Sciatic nerve (tissue), 2 donors: Measurements from ENCODE around the gene LYRM9. TPM values are rescaled to one million over a fixed set of nuclear protein-coding genes. Genes with fewer than 3 reads are reported as not detected.
A peak's percentile ranks its signal among the peaks of the same experiment; 100 is the strongest.
"Not testable (repeated sequence)": the region's sequence is repeated elsewhere in the genome, so short reads cannot be mapped to it uniquely, and the experiment has no call there.

Source experiments
- ATAC-seq: fragments of 200-7000 bp; cut with Tn5 transposase; one replicate; pipeline ENCODE4 v1.9.1; 2020; ENCODE audit warnings: mild to moderate bottlenecking, moderate library complexity
- DNase-seq: peaks from one replicate; pipeline ENCODE4 v3.0.0-alpha.2; 2020; ENCODE audit warnings: low spot score
- intact Hi-C: fragments of 100-400 bp; cut with DNase I; formaldehyde crosslinking; loops from one replicate; pipeline ENCODE4 v1.14.2; 2022
- total RNA-seq: library from RNA; stranded (reverse); fragmentation: NEBNext Ultra II Directional; extraction: Animal tissue kit (Norgen Biotek cat#: 25700); gene quantifications from one replicate; pipeline ENCODE4 v1.2.1, GENCODE V29; 2021
- donor health status: DM: no; HTN: no; CAD: no.
- donor health status: DM: no; HTN: no; CAD: no.

LYRM9 gene
- total RNA-seq, 1 donor from 2014 or later = 32.5 TPM

- intact Hi-C loops = no loop called here
- ATAC-seq (no peak), DNase-seq (no peak)
Measured at GRCh38 chr17:27907976-27908558, 14.9 kb upstream of the LYRM9 start.

- ATAC-seq (no peak), DNase-seq (no peak)
- intact Hi-C loops = no loop called here
Measured at GRCh38 chr17:27906623-27907022, 13.5 kb upstream of the LYRM9 start.

GRCh38 chr17:27906226-27906580 is 13.0 kb upstream of the LYRM9 start:
- intact Hi-C loops = no loop called here
- DNase-seq (no peak), ATAC-seq (no peak)

GRCh38 chr17:27905447-27906225 is 12.5 kb upstream of the LYRM9 start:
- intact Hi-C loops = no loop called here
- ATAC-seq (no peak), DNase-seq (no peak)

- ATAC-seq (no peak), DNase-seq (no peak)
- intact Hi-C loops = no loop called here
Measured at GRCh38 chr17:27904534-27905446, 11.6 kb upstream of the LYRM9 start.

GRCh38 chr17:27904114-27904513 is 10.9 kb upstream of the LYRM9 start:
- ATAC-seq (no peak), DNase-seq (no peak)
- intact Hi-C loops = no loop called here

GRCh38 chr17:27899525-27899924 is 6.4 kb upstream of the LYRM9 start:
- DNase-seq (no peak), ATAC-seq (no peak)
- intact Hi-C loops = no loop called here

- ATAC-seq = no peak
- no peak for DNase-seq
- intact Hi-C loops = no loop called here
Measured at GRCh38 chr17:27898096-27898495, 4.9 kb upstream of the LYRM9 start.

GRCh38 chr17:27896701-27897100 is 3.5 kb upstream of the LYRM9 start:
- DNase-seq (no peak), ATAC-seq (no peak)
- intact Hi-C loops = no loop called here

GRCh38 chr17:27895940-27896535 is 2.9 kb upstream of the LYRM9 start:
- intact Hi-C loops = no loop called here
- DNase-seq (no peak), ATAC-seq (no peak)

GRCh38 chr17:27895123-27895895 is 2.1 kb upstream of the LYRM9 start:
- ATAC-seq = no peak
- DNase-seq = no peak
- intact Hi-C loops = no loop called here

GRCh38 chr17:27893841-27894503 is 807 bp upstream of the LYRM9 start:
- DNase-seq = no peak
- ATAC-seq = no peak
- intact Hi-C loops = no loop called here

GRCh38 chr17:27892542-27892865 is 661 bp downstream of the LYRM9 start:
- ATAC-seq (peak; percentile 3), DNase-seq (no peak)
- intact Hi-C loops = no loop called here

GRCh38 chr17:27891841-27892240 is 1.3 kb downstream of the LYRM9 start:
- intact Hi-C loops = no loop called here
- DNase-seq (no peak), ATAC-seq (no peak)

GRCh38 chr17:27889711-27890251 is 3.4 kb downstream of the LYRM9 start:
- intact Hi-C loops = no loop called here
- ATAC-seq (no peak), DNase-seq (no peak)

- DNase-seq = no peak
- intact Hi-C loops = no loop called here
- ATAC-seq = no peak
Measured at GRCh38 chr17:27888945-27889344, 4.2 kb downstream of the LYRM9 start.

GRCh38 chr17:27888067-27888466 is 5.1 kb downstream of the LYRM9 start:
- DNase-seq = no peak
- intact Hi-C loops = no loop called here
- ATAC-seq = no peak

GRCh38 chr17:27886348-27886906 is 6.7 kb downstream of the LYRM9 start:
- intact Hi-C loops, DNase-seq, ATAC-seq: not testable (repeated sequence)
